Mucosa of descending colon (tissue), 3 donors: Measurements from ENCODE around the gene TECR. TPM values are rescaled to one million over a fixed set of nuclear protein-coding genes. Genes with fewer than 3 reads are reported as not detected.

ENCODE experiments used
- ATAC-seq: fragments of 200-7000 bp; cut with Tn5 transposase; one replicate; pipeline ENCODE4 v1.9.1; 2020; ENCODE audit warnings: mild to moderate bottlenecking, moderate library complexity
- DNase-seq, 3 donors: peaks; one replicate each; pipeline ENCODE4 v3.0.0-alpha.2; 2020
- H3K36me3 ChIP-seq: fragments of 200-600 bp; one replicate; pipeline ENCODE4 v1.8.0; 2021; ENCODE audit warnings: low read depth, mild to moderate bottlenecking
- H3K4me1 ChIP-seq: fragments of 200-600 bp; one replicate; pipeline ENCODE4 v1.8.0; 2021; ENCODE audit warnings: low read depth, mild to moderate bottlenecking
- H3K4me3 ChIP-seq: fragments of 200-600 bp; one replicate; pipeline ENCODE4 v1.8.0; 2021; ENCODE audit warnings: mild to moderate bottlenecking
- H3K9me3 ChIP-seq: fragments of 200-600 bp; one replicate; pipeline ENCODE4 v1.8.0; 2021; ENCODE audit warnings: mild to moderate bottlenecking
- CTCF ChIP-seq: fragments of 200-600 bp; IDR thresholded peaks from one replicate; pipeline ENCODE4 v1.8.0; 2022; ENCODE audit warnings: antibody characterized with exemption, mild to moderate bottlenecking
- intact Hi-C, 2 donors: fragments of 100-400 bp; cut with DNase I in 1 of 2; cut with micrococcal nuclease in 1 of 2; formaldehyde crosslinking; loops; one replicate each; pipeline versions ENCODE4 v1.11.0 to v1.11.1; 2022; cut with DNase I, micrococcal nuclease
- total RNA-seq, 3 donors: library from RNA; stranded (reverse); fragmentation: NEBNext Ultra II Directional in 2 of 3; extraction: Animal tissue kit (Norgen Biotek cat#: 25700) in 2 of 3; gene quantifications; one replicate each; pipeline versions ENCODE4 v1.2.1 to v1.2.4, GENCODE V29; 2021 to 2023
- donor health status: DM: no; HTN: no; CAD: no; lungs with moderate emphysema.
- donor health status: DM: no; HTN: no; CAD: no.
- donor health status: DM: no; HTN: yes; CAD: no.

Gene TECR
- total RNA-seq, 3 donors from 2014 or later, result 94.4 to 155 (median 141) TPM

- DNase-seq, result no peak
- TF ChIP-seq CTCF, result no peak
- no peaks in the 10 kb centered on the region for H3K36me3 ChIP-seq
These were observed 29.1 kb downstream of the TECR start for GRCh38 chr19:14558370-14559066.

GRCh38 chr19:14559916-14560775 is 30.8 kb downstream of the TECR start:
- H3K4me3 ChIP-seq, result no peak overlapping the region
- intact Hi-C loops, result no loop called here
- H3K36me3 ChIP-seq, result no peaks in the 10 kb centered on the region
- no peaks in the 10 kb centered on the region for H3K9me3 ChIP-seq
- no peak for TF ChIP-seq CTCF
- ATAC-seq (no peak), DNase-seq (no peak)
- H3K4me1 ChIP-seq, result peaks cover 6% of the 10 kb centered on the region

More at GRCh38 chr19:14558370-14559066, 29.1 kb downstream of the TECR start:
- Histone ChIP-seq H3K9me3 (no peaks in the 10 kb centered on the region), H3K4me3 (no peak overlapping the region), H3K4me1 (peaks cover 10% of the 10 kb centered on the region)
- no peak for ATAC-seq
- intact Hi-C loops, result no loop called here

- Histone ChIP-seq H3K9me3 (no peaks in the 10 kb centered on the region), H3K4me1 (peaks cover 6% of the 10 kb centered on the region), H3K36me3 (no peaks in the 10 kb centered on the region), H3K4me3 (no peak overlapping the region)
- TF ChIP-seq CTCF, result no peak
- intact Hi-C loops, result no loop called here
- ATAC-seq (no peak), DNase-seq (no peak)
These were observed 31.3 kb downstream of the TECR start for GRCh38 chr19:14560776-14561108.

GRCh38 chr19:14561249-14561648 is 31.9 kb downstream of the TECR start:
- DNase-seq, result no peak
- no peak overlapping the region for H3K4me3 ChIP-seq
- ATAC-seq, result no peak
- H3K9me3 ChIP-seq, result no peaks in the 10 kb centered on the region
- intact Hi-C loops, result no loop called here
- no peaks in the 10 kb centered on the region for H3K36me3 ChIP-seq
- peaks cover 6% of the 10 kb centered on the region for H3K4me1 ChIP-seq
- no peak for TF ChIP-seq CTCF

DNA sequence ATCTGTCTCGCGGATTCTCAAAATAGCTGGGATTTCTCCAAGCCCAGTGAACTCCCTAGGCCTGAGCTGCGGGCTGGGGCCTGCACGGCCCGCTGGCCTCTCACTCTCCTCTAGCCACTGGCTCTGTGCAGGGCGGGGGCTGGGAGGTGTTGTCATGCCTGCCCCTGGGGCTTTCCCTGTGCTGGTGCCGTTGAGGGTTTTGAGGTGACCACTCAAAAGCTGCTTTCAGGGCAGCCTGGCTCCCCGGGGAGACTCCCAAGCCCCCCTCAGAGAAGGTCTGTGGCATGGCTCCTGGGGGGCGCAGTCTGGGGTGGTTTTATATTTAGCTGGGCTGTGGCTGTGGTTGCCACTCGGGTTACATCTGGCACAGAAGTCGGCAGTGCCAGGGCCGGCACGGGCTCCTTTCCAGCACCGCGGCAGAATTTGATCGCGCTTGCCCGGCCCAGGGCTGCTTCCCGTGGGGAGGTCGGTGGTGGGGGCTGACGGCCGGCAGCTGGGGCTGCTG is 32.5 kb downstream of the TECR start:
- Histone ChIP-seq H3K4me1 (peaks cover under 1% of the 10 kb centered on the region), H3K36me3 (no peaks in the 10 kb centered on the region), H3K9me3 (no peaks in the 10 kb centered on the region), H3K4me3 (no peak overlapping the region)
- intact Hi-C loops, result no loop called here
- no peak for TF ChIP-seq CTCF
- no peak for ATAC-seq
- no peak for DNase-seq
